Measurements from ENCODE around the gene FAR2. TPM values are rescaled to one million over a fixed set of nuclear protein-coding genes. Genes with fewer than 3 reads are reported as not detected.

The FAR2 gene
- total RNA-seq, 2 experiments from 2014 or later = 0.73 TPM; not detected in 1

DNA sequence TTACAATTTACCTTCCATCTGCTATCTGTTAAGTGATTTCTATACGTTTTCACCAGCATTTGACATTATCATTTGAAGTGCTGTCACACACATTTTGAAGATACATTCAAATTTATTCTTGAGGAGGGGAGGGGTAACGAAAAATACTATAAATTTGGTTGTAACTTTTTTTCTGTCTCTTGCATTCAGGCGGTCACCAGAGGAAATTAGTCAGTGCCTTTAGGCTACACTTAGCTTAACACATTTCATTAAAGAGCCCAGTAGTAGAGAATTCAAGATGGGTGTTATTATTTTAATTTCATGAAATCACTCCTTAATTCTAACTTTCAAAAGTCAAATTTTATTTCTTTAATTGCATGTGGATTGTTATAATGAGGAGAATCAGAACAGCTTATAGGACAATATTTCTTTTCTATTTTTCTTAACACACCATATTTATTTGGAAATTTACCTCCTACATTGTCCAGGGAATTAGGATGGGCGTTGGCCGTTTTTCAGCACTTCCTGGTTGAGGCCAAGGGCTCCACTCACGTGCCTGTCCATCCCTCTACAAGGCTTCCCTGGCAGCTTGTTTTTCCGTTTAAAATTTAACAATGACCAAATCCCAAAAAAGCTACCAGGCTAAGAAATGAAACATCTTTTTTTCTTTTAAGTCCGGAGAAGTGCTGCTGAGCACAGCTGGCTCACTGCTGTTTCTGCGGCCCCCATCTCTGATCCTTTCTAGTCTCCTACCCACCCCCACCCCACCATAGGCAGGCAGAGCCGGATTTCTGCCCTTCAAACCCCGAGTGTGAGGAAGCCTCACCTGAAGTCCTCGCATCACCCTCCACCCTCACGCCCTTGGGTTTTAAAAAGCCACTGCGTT, 1.1 kb upstream of the FAR2 start:
- intact Hi-C loops (cut with micrococcal nuclease; ENCODE audit: unreplicated experiment) = no loop called here
- POLR2A ChIA-PET = interaction anchor here (0.5 kb wide), 1 partner anchor 526 kb away, joined by 5 read pairs; no protein-coding TSS in a partner anchor
- no peak for TF ChIP-seq EZH2phosphoT487 (IDR thresholded peaks at IDR 0.05; ENCODE audit: borderline replicate concordance, low read depth, low read length)
- TF ChIP-seq, protein P1, sequence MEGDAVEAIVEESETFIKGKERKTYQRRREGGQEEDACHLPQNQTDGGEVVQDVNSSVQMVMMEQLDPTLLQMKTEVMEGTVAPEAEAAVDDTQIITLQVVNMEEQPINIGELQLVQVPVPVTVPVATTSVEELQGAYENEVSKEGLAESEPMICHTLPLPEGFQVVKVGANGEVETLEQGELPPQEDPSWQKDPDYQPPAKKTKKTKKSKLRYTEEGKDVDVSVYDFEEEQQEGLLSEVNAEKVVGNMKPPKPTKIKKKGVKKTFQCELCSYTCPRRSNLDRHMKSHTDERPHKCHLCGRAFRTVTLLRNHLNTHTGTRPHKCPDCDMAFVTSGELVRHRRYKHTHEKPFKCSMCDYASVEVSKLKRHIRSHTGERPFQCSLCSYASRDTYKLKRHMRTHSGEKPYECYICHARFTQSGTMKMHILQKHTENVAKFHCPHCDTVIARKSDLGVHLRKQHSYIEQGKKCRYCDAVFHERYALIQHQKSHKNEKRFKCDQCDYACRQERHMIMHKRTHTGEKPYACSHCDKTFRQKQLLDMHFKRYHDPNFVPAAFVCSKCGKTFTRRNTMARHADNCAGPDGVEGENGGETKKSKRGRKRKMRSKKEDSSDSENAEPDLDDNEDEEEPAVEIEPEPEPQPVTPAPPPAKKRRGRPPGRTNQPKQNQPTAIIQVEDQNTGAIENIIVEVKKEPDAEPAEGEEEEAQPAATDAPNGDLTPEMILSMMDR (conservative IDR thresholded peaks at IDR 0.05; ENCODE audit: low read length) = no peak
- H3K4me2 ChIP-seq (ENCODE audit: low read length) = no peak overlapping the region
- H3K9me3 ChIP-seq (ENCODE audit: low read length) = 0 out of 2 replicates have a peak, but pooled peaks cover 9% of the 10 kb centered on the region
- BruUV-seq (replicated peaks) = no TSS peak
- H2AFZ ChIP-seq (ENCODE audit: low read length) = no peak overlapping the region
- no peaks in the 10 kb centered on the region for H3K36me3 ChIP-seq (ENCODE audit: insufficient read depth, low read length)
- H3K79me2 ChIP-seq (ENCODE audit: insufficient read depth, low read depth, low read length) = no peaks in the 10 kb centered on the region
- no peak overlapping the region for H3K27ac ChIP-seq (ENCODE audit: low read depth, low read length, poor library complexity, severe bottlenecking)
- H3K4me3 ChIP-seq (ENCODE audit: low read depth, low read length, poor library complexity, severe bottlenecking) = no peak overlapping the region
- no peak for DNase-seq (ENCODE audit: low spot score)
- H4K20me1 ChIP-seq (ENCODE audit: insufficient read depth, low read length) = no peaks in the 10 kb centered on the region
- H3K4me1 ChIP-seq (ENCODE audit: insufficient read depth, low read length, poor library complexity, severe bottlenecking) = peaks cover 15% of the 10 kb centered on the region
- CTCF ChIA-PET (ENCODE audit: unreplicated experiment) = no interaction called here
- H3K9me2 ChIP-seq (ENCODE audit: insufficient read depth, low read length) = no peaks in the 10 kb centered on the region

DNA sequence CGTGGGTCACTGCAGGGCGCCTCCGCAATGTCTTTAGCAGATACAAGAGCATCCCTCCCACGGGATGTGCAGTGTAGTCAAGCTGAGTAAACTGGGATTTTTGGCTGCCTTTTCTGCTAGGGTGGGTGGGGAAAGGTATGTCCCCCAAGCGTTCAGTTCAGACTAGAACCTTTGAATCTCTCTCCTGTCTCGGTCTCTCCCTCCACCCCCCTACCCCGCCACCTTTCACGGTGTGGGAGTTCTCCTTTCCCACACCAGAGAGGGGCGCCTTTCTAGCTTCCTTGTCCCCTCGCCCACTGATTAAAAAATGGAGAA, 525 bp upstream of the FAR2 start:
- no peak overlapping the region for H2AFZ ChIP-seq (ENCODE audit: low read length)
- H3K27ac ChIP-seq (ENCODE audit: low read depth, low read length, poor library complexity, severe bottlenecking) = no peak overlapping the region
- 0 out of 2 replicates have a peak, but pooled peaks cover 5% of the 10 kb centered on the region for H3K9me3 ChIP-seq (ENCODE audit: low read length)
- H3K4me2 ChIP-seq (ENCODE audit: low read length) = no peak overlapping the region
- H3K9me2 ChIP-seq (ENCODE audit: insufficient read depth, low read length) = no peaks in the 10 kb centered on the region
- H3K79me2 ChIP-seq (ENCODE audit: insufficient read depth, low read depth, low read length) = no peaks in the 10 kb centered on the region
- POLR2A ChIA-PET = interaction anchor here (0.5 kb wide), 1 partner anchor 525 kb away, joined by 5 read pairs; no protein-coding TSS in a partner anchor
- no peak overlapping the region for H3K4me3 ChIP-seq (ENCODE audit: low read depth, low read length, poor library complexity, severe bottlenecking)
- CTCF ChIA-PET (ENCODE audit: unreplicated experiment) = no interaction called here
- H4K20me1 ChIP-seq (ENCODE audit: insufficient read depth, low read length) = no peaks in the 10 kb centered on the region
- no TSS peak for BruUV-seq (replicated peaks)
- TF ChIP-seq, protein P1 (conservative IDR thresholded peaks at IDR 0.05; ENCODE audit: low read length) = no peak
- TF ChIP-seq EZH2phosphoT487 (IDR thresholded peaks at IDR 0.05; ENCODE audit: borderline replicate concordance, low read depth, low read length) = no peak
- DNase-seq (ENCODE audit: low spot score) = no peak
- H3K36me3 ChIP-seq (ENCODE audit: insufficient read depth, low read length) = no peaks in the 10 kb centered on the region
- intact Hi-C loops (cut with micrococcal nuclease; ENCODE audit: unreplicated experiment) = no loop called here
- H3K4me1 ChIP-seq (ENCODE audit: insufficient read depth, low read length, poor library complexity, severe bottlenecking) = peaks cover 21% of the 10 kb centered on the region

DNA sequence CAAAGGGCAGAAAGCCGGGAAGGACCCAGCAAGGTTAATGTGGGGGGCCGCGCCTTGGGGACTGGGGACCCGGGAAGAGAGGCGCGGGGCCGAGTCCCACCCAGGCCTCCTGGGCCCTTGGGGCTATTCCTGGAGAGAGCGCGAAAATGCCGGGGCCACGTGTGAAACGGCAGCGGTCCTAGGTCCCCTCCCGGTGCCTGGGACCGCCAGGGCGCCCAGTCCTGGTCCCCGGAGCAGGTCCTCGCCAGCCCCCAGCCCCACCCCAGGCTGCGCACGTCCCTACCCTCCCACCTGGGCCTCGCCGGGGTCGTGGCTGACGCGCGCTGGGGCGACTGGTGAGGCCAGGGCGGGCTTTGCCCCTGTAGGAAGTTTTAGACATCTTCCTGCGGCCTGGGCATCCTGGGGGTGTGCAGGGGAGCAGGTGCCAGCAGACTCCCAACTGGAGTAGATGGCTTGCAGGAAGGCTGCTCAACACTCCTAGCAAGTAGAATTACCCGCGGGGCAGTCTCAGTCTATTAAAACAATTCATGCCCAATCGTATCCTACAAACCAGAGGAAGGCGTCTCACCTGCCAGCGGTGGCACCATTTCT, 708 bp downstream of the FAR2 start:
- POLR2A ChIA-PET = no interaction called here
- Histone ChIP-seq H4K20me1 (ENCODE audit: insufficient read depth, low read length) (no peaks in the 10 kb centered on the region), H3K36me3 (ENCODE audit: insufficient read depth, low read length) (no peaks in the 10 kb centered on the region), H3K4me1 (ENCODE audit: insufficient read depth, low read length, poor library complexity, severe bottlenecking) (peaks cover 23% of the 10 kb centered on the region), H3K9me3 (ENCODE audit: low read length) (no peaks in the 10 kb centered on the region), H2AFZ (ENCODE audit: low read length) (no peak overlapping the region), H3K27ac (ENCODE audit: low read depth, low read length, poor library complexity, severe bottlenecking) (no peak overlapping the region), H3K79me2 (ENCODE audit: insufficient read depth, low read depth, low read length) (no peaks in the 10 kb centered on the region), H3K4me2 (ENCODE audit: low read length) (no peak overlapping the region), H3K4me3 (ENCODE audit: low read depth, low read length, poor library complexity, severe bottlenecking) (no peak overlapping the region), H3K9me2 (ENCODE audit: insufficient read depth, low read length) (no peaks in the 10 kb centered on the region)
- no TSS peak for BruUV-seq (replicated peaks)
- no peak for DNase-seq (ENCODE audit: low spot score)
- intact Hi-C loops (cut with micrococcal nuclease; ENCODE audit: unreplicated experiment) = no loop called here
- CTCF ChIA-PET (ENCODE audit: unreplicated experiment) = no interaction called here
- no peak for TF ChIP-seq EZH2phosphoT487 (IDR thresholded peaks at IDR 0.05; ENCODE audit: borderline replicate concordance, low read depth, low read length)
- TF ChIP-seq, protein P1 (conservative IDR thresholded peaks at IDR 0.05; ENCODE audit: low read length) = no peak
